HepG2 (cell line): ENCODE data around the gene HINT1. TPM values are rescaled to one million over a fixed set of nuclear protein-coding genes. Genes with fewer than 3 reads are reported as not detected.

Experiments
- ATAD3A ChIP-seq: sonication (generic); formaldehyde crosslinking; IDR thresholded peaks from 2 replicates; pipeline ENCODE4 v1.4.0; 2020; ENCODE audit warnings: missing genetic modification reagents
- ATRX ChIP-seq: sonication (generic); formaldehyde crosslinking; IDR thresholded peaks from 2 replicates; pipeline ENCODE4 v1.4.0; 2020; ENCODE audit warnings: missing genetic modification reagents, borderline replicate concordance
- BATF2 ChIP-seq: sonication (generic); formaldehyde crosslinking; IDR thresholded peaks from 2 replicates; pipeline ENCODE4 v1.8.0; 2022; ENCODE audit warnings: mild to moderate bottlenecking, missing genetic modification reagents, moderate library complexity
- CCAR2 ChIP-seq: fragments of 200-400 bp; formaldehyde crosslinking; optimal IDR thresholded peaks from 2 replicates; pipeline ENCODE3; 2018; ENCODE audit warnings: low read depth, mild to moderate bottlenecking, low read length, moderate library complexity
- CENPBD1 ChIP-seq: sonication (generic); formaldehyde crosslinking; IDR thresholded peaks from 2 replicates; pipeline ENCODE4 v1.8.0; 2022; ENCODE audit warnings: missing genetic modification reagents, low read depth, mild to moderate bottlenecking, borderline replicate concordance
- ELF4 ChIP-seq: sonication (generic); formaldehyde crosslinking; IDR thresholded peaks from 2 replicates; pipeline ENCODE4 v1.5.0; 2020; ENCODE audit warnings: missing genetic modification reagents, mild to moderate bottlenecking, moderate library complexity, borderline replicate concordance
- ETS1 ChIP-seq: sonication (generic); formaldehyde crosslinking; IDR thresholded peaks from 2 replicates; pipeline ENCODE4 v1.4.0; 2020; ENCODE audit warnings: missing genetic modification reagents
- GLI4 ChIP-seq: sonication (generic); formaldehyde crosslinking; IDR thresholded peaks from 2 replicates; pipeline ENCODE4 v1.5.1; 2020; ENCODE audit warnings: missing genetic modification reagents, mild to moderate bottlenecking, moderate library complexity, borderline replicate concordance
- MTERF4 ChIP-seq: sonication (generic); formaldehyde crosslinking; IDR thresholded peaks from 2 replicates; pipeline ENCODE4 v1.8.0; 2023; ENCODE audit warnings: mild to moderate bottlenecking, missing genetic modification reagents
- NR2F2 ChIP-seq: IDR thresholded peaks from 2 replicates; pipeline ENCODE4 v1.6.1; 2012; ENCODE audit warnings: low read depth, inconsistent platforms, borderline replicate concordance
- PAF1 ChIP-seq: IDR thresholded peaks from 2 replicates; pipeline ENCODE4 v1.6.1; 2016; ENCODE audit warnings: missing genetic modification reagents, missing compliant biosample characterization
- PCBP1 ChIP-seq: fragments of 200-400 bp; formaldehyde crosslinking; IDR thresholded peaks from 2 replicates; pipeline ENCODE4 v1.6.1; 2017; ENCODE audit warnings: mild to moderate bottlenecking, low read depth, low read length, borderline replicate concordance
- PHF21A ChIP-seq: sonication (generic); formaldehyde crosslinking; IDR thresholded peaks from 2 replicates; pipeline ENCODE4 v1.5.0; 2020; ENCODE audit warnings: mild to moderate bottlenecking, missing genetic modification reagents
- RCOR2 ChIP-seq: IDR thresholded peaks from 2 replicates; pipeline ENCODE4 v1.6.1; 2016; ENCODE audit warnings: missing biosample characterization, missing genetic modification reagents
- SMAD3 ChIP-seq: sonication (generic); formaldehyde crosslinking; IDR thresholded peaks from 2 replicates; pipeline ENCODE4 v1.4.0; 2020; ENCODE audit warnings: missing genetic modification reagents
- SRF ChIP-seq: IDR thresholded peaks from 2 replicates; pipeline ENCODE4 v1.6.1; 2011; ENCODE audit warnings: mild to moderate bottlenecking, low read depth, low read length, moderate library complexity
- TBP ChIP-seq: sonication (generic); formaldehyde crosslinking; IDR thresholded peaks from 2 replicates; pipeline ENCODE4 v1.5.0; 2020; ENCODE audit warnings: missing genetic modification reagents
- ZNF253 ChIP-seq: sonication (generic); formaldehyde crosslinking; IDR thresholded peaks from 2 replicates; pipeline ENCODE4 v1.8.0; 2022; ENCODE audit warnings: mild to moderate bottlenecking, missing genetic modification reagents, borderline replicate concordance
- ZNF263 ChIP-seq: sonication (generic); formaldehyde crosslinking; IDR thresholded peaks from 2 replicates; pipeline ENCODE4 v1.4.0; 2020; ENCODE audit warnings: missing genetic modification reagents
- ZNF3 ChIP-seq: IDR thresholded peaks from 2 replicates; pipeline ENCODE4 v1.7.0; 2017; ENCODE audit warnings: inconsistent platforms
- ZNF326 ChIP-seq: sonication (generic); formaldehyde crosslinking; IDR thresholded peaks from 2 replicates; pipeline ENCODE4 v1.4.0; 2020; ENCODE audit warnings: missing genetic modification reagents, borderline replicate concordance
- ZNF513 ChIP-seq: sonication (generic); formaldehyde crosslinking; conservative IDR thresholded peaks from 2 replicates; pipeline ENCODE4 v1.5.0; 2020; ENCODE audit warnings: missing genetic modification reagents
- ZNF883 ChIP-seq: sonication (generic); formaldehyde crosslinking; IDR thresholded peaks from 2 replicates; pipeline ENCODE4 v1.5.1; 2020; ENCODE audit warnings: mild to moderate bottlenecking, missing genetic modification reagents; ENCODE audit errors: not compliant biosample characterization
- polyA plus RNA-seq, 8 experiments: library from polyadenylated mRNA; depleted of rRNA in 3 of 8; stranded (reverse) in 7 of 8; unstranded in 1 of 8; fragments of >200 nt; fragmentation: Illumina TruSeq in 4 of 8; extraction: Trizol in 4 of 8; gene quantifications; 2 replicates each; pipeline versions ENCODE4 v1.2.1 to v1.2.3, GENCODE V29; 2011 to 2016; ENCODE audit warnings: low read depth in 4 of 8, missing spikeins in 1 of 8, mixed read lengths in 1 of 8; ENCODE audit not compliant: insufficient read depth in 1 of 8
- total RNA-seq, 5 experiments: library from RNA; depleted of rRNA; stranded (reverse); fragments of >200 nt; fragmentation: Illumina TruSeq; extraction: Trizol; gene quantifications; 2 replicates each; pipeline ENCODE4 v1.2.3, GENCODE V29; 2016; ENCODE audit warnings: low read depth in 1 of 5

Gene HINT1
- total and polyA plus RNA-seq, 2 of the 13 experiments (the other 11 are each of a cell fraction or from before 2014, with no cell fraction given) = 428 to 997 TPM

- no peak for TF ChIP-seq ZNF513 (CRISPR knock-in tag)
- TF ChIP-seq ATRX (CRISPR knock-in tag) = no peak
- TF ChIP-seq SRF = no peak
- no peak; the same call in 1 of the 2 replicates for TF ChIP-seq CENPBD1 (CRISPR knock-in tag)
- no peak for TF ChIP-seq ZNF3 (CRISPR knock-in tag)
- TF ChIP-seq MTERF4 (CRISPR knock-in tag) = no peak
- no peak for TF ChIP-seq ELF4 (CRISPR knock-in tag)
- no peak for TF ChIP-seq PCBP1
- no peak for TF ChIP-seq ATAD3A (CRISPR knock-in tag)
- 0 out of 2 replicates have a peak, but pooled peaks have one; percentile 1 for TF ChIP-seq ETS1 (CRISPR knock-in tag)
- TF ChIP-seq TBP (CRISPR knock-in tag) = no peak
- no peak for TF ChIP-seq ZNF326 (CRISPR knock-in tag)
- TF ChIP-seq CCAR2 = no peak
- TF ChIP-seq ZNF263 = 0 out of 2 replicates have a peak, but pooled peaks have one; percentile 10
- no peak for TF ChIP-seq ZNF253 (CRISPR knock-in tag)
- no peak for TF ChIP-seq PAF1 (CRISPR knock-in tag)
- TF ChIP-seq ZNF883 (CRISPR knock-in tag) = no peak
- TF ChIP-seq SMAD3 (CRISPR knock-in tag) = no peak
- TF ChIP-seq NR2F2 = no peak
- no peak; the same call in 1 of the 2 replicates for TF ChIP-seq GLI4 (CRISPR knock-in tag)
- no peak for TF ChIP-seq BATF2 (CRISPR knock-in tag)
- no peak for TF ChIP-seq RCOR2 (CRISPR knock-in tag)
- no peak for TF ChIP-seq PHF21A
Observed at GRCh38 chr5:131164191-131165118, 601 bp downstream of the HINT1 start (continued).
